Stomach (tissue), 4 donors: ENCODE results near the gene PPP2R2B.

ENCODE experiments used
- POLR2A ChIP-seq, 4 donors: fragments of 450-650 bp; IDR thresholded peaks; one replicate each; pipeline ENCODE4 v1.6.1; 2016; ENCODE audit warnings: antibody characterized with exemption in 4 of 4, control low read depth in 2 of 4, mild to moderate bottlenecking in 1 of 4, moderate library complexity in 1 of 4
- TF ChIP-seq, protein P1 (sequence below), 7 experiments: fragments of 450-650 bp in 4 of 7; fragments of 200-600 bp in 3 of 7; sonication (generic) in 3 of 7; IDR thresholded peaks; one replicate each; pipeline ENCODE4 v1.5.1; 2016 to 2019; ENCODE audit warnings: antibody characterized with exemption in 7 of 7, control low read depth in 2 of 7, mild to moderate bottlenecking in 1 of 7

DNA sequence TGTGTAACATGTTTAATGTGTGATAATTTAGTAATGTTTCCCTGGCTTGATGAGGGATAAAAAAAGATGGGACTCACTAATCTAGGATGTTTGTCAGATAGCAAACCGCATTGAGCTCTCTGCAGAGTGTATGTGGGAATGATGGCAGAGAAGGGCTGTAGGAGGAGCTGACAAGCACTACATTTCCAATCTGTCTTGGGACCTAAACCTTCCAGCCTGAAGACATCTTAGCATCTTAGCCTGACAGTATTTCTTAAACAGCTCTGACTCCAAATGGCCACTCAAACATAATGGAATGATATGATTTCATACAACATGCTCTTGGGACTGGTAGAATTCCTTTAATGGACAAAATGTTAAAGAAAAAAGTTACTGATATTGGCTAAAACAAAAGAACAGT, 116.7 kb downstream of the PPP2R2B start:
- TF ChIP-seq POLR2A (IDR thresholded peaks at IDR 0.05), result no peak
- TF ChIP-seq, protein P1, sequence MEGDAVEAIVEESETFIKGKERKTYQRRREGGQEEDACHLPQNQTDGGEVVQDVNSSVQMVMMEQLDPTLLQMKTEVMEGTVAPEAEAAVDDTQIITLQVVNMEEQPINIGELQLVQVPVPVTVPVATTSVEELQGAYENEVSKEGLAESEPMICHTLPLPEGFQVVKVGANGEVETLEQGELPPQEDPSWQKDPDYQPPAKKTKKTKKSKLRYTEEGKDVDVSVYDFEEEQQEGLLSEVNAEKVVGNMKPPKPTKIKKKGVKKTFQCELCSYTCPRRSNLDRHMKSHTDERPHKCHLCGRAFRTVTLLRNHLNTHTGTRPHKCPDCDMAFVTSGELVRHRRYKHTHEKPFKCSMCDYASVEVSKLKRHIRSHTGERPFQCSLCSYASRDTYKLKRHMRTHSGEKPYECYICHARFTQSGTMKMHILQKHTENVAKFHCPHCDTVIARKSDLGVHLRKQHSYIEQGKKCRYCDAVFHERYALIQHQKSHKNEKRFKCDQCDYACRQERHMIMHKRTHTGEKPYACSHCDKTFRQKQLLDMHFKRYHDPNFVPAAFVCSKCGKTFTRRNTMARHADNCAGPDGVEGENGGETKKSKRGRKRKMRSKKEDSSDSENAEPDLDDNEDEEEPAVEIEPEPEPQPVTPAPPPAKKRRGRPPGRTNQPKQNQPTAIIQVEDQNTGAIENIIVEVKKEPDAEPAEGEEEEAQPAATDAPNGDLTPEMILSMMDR (IDR thresholded peaks at IDR 0.05), result no peak
